ENCODE measurements around the gene RIGI. TPM values are rescaled to one million over a fixed set of nuclear protein-coding genes. Genes with fewer than 3 reads are reported as not detected.

RIGI gene
- total RNA-seq, 4 donors from 2014 or later: 7.9 to 10.3 (median 10.2) TPM

- TF ChIP-seq POLR2A (IDR thresholded peaks at IDR 0.05) (no peak), CTCF (IDR thresholded peaks at IDR 0.05) (no peak)
- WGBS, 2 donors: 86 to 89% methylated on average over 1 of the region's 1 CpG
- Histone ChIP-seq H3K27me3 (no peaks in the 10 kb centered on the region), H3K4me1 (peaks cover 0 to 23% of the 10 kb centered on the region in 2 donors), H3K36me3 (no peaks in the 10 kb centered on the region), H3K9me3 (no peaks in the 10 kb centered on the region), H3K27ac (no peak overlapping the region), H3K4me3 (replicated peaks in 1 of 3) (no peak overlapping the region)
- DNase-seq: no peak
- intact Hi-C loops (cut with DNase I): no loop called here
Observed at GRCh38 chr9:32523910-32524309, 2.1 kb downstream of the RIGI start.

GRCh38 chr9:32518276-32518675, 7.7 kb downstream of the RIGI start:
- H3K4me3 ChIP-seq (replicated peaks in 1 of 3): no peak overlapping the region
- no peaks in the 10 kb centered on the region for H3K36me3 ChIP-seq
- no peak for DNase-seq
- peaks cover 0 to 6% of the 10 kb centered on the region in 2 donors for H3K4me1 ChIP-seq
- WGBS, 2 donors: 91 to 92% methylated on average over 1 of the region's 1 CpG
- no peaks in the 10 kb centered on the region for H3K9me3 ChIP-seq
- intact Hi-C loops (cut with DNase I): no loop called here
- no peaks in the 10 kb centered on the region for H3K27me3 ChIP-seq
- H3K27ac ChIP-seq: no peak overlapping the region
- no peak for TF ChIP-seq POLR2A (IDR thresholded peaks at IDR 0.05)
- TF ChIP-seq CTCF (IDR thresholded peaks at IDR 0.05): no peak

- intact Hi-C loops (cut with DNase I): no loop called here
- Histone ChIP-seq H3K27ac (peak overlapping the region in 1 of 3 donors; percentile 61), H3K4me3 (replicated peaks in 1 of 3) (no peak overlapping the region), H3K27me3 (no peaks in the 10 kb centered on the region), H3K4me1 (peaks cover 0 to 6% of the 10 kb centered on the region in 2 donors), H3K36me3 (no peaks in the 10 kb centered on the region), H3K9me3 (no peaks in the 10 kb centered on the region)
- no peak for DNase-seq
- TF ChIP-seq CTCF (IDR thresholded peaks at IDR 0.05) (no peak), POLR2A (IDR thresholded peaks at IDR 0.05) (no peak)
Observed at GRCh38 chr9:32516241-32516640, 9.8 kb downstream of the RIGI start.

GRCh38 chr9:32508728-32509127, 17.3 kb downstream of the RIGI start:
- no peak for DNase-seq
- no peak overlapping the region for H3K27ac ChIP-seq
- intact Hi-C loops (cut with DNase I): no loop called here
- H3K4me3 ChIP-seq (replicated peaks in 1 of 3): no peak overlapping the region
- TF ChIP-seq CTCF (IDR thresholded peaks at IDR 0.05) (no peak), POLR2A (IDR thresholded peaks at IDR 0.05) (no peak)
- no peaks in the 10 kb centered on the region for H3K36me3 ChIP-seq
- H3K9me3 ChIP-seq: no peaks in the 10 kb centered on the region
- WGBS, 2 donors: 88 to 100% methylated on average over 1 of the region's 1 CpG
- no peaks in the 10 kb centered on the region for H3K27me3 ChIP-seq
- H3K4me1 ChIP-seq: peaks cover 0 to 6% of the 10 kb centered on the region in 2 donors

- Histone ChIP-seq H3K36me3 (peaks cover 0 to 3% of the 10 kb centered on the region in 2 donors), H3K4me1 (no peaks in the 10 kb centered on the region), H3K27me3 (no peaks in the 10 kb centered on the region), H3K27ac (no peak overlapping the region), H3K4me3 (replicated peaks in 1 of 3) (no peak overlapping the region), H3K9me3 (no peaks in the 10 kb centered on the region)
- no peak for DNase-seq
- intact Hi-C loops (cut with DNase I): no loop called here
- WGBS, 2 donors: 89 to 92% methylated on average over 3 of the region's 3 CpGs
- no peak for TF ChIP-seq CTCF (IDR thresholded peaks at IDR 0.05)
Observed at GRCh38 chr9:32503008-32503407, 23.0 kb downstream of the RIGI start.

All from thyroid gland (tissue), 4 donors.